GM23338 (cell line): ENCODE results near the gene ZBTB7C. TPM values are rescaled to one million over a fixed set of nuclear protein-coding genes. Genes with fewer than 3 reads are reported as not detected.

Experiments used
- ATAC-seq: fragments of 200-7000 bp; cut with Tn5 transposase; 3 replicates; pipeline ENCODE4 v1.9.1; 2020
- DNase-seq: peaks from one replicate; pipeline ENCODE4 v3.0.0-alpha.2; 2015; ENCODE audit warnings: low spot score
- H2AFZ ChIP-seq: fragments of 200-600 bp; sonication (generic); 2 replicates; pipeline ENCODE4 v1.8.0; 2016; ENCODE audit warnings: antibody characterized with exemption, mild to moderate bottlenecking, moderate library complexity
- H3F3A ChIP-seq: fragments of 200-600 bp; sonication (generic); replicated peaks from 2 replicates; pipeline ENCODE4 v1.8.0; 2017; ENCODE audit warnings: antibody characterized with exemption, mixed run types, low read depth
- H3K27ac ChIP-seq: fragments of 200-600 bp; sonication (generic); 2 replicates; pipeline ENCODE4 v1.6.1; 2016; ENCODE audit warnings: low read depth
- H3K27me3 ChIP-seq: fragments of 200-600 bp; sonication (generic); 2 replicates; pipeline ENCODE4 v1.8.0; 2016; ENCODE audit warnings: mild to moderate bottlenecking, mixed run types, moderate library complexity; ENCODE audit not compliant: insufficient read depth
- H3K36me3 ChIP-seq: fragments of 200-600 bp; sonication (generic); 2 replicates; pipeline ENCODE4 v1.8.0; 2016; ENCODE audit warnings: mild to moderate bottlenecking; ENCODE audit not compliant: insufficient read depth
- H3K4me1 ChIP-seq: fragments of 200-600 bp; sonication (generic); 2 replicates; pipeline ENCODE4 v1.8.0; 2016; ENCODE audit warnings: mild to moderate bottlenecking, moderate library complexity; ENCODE audit not compliant: insufficient read depth
- H3K4me2 ChIP-seq: fragments of 200-600 bp; sonication (generic); 2 replicates; pipeline ENCODE4 v1.7.1; 2017; ENCODE audit warnings: mixed run types
- H3K4me3 ChIP-seq: fragments of 200-600 bp; sonication (generic); 2 replicates; pipeline ENCODE4 v1.6.1; 2016; ENCODE audit warnings: mixed run types
- H3K79me2 ChIP-seq: fragments of 200-600 bp; sonication (generic); replicated peaks from 2 replicates; pipeline ENCODE4 v1.8.0; 2017; ENCODE audit warnings: mild to moderate bottlenecking; ENCODE audit not compliant: insufficient read depth
- H3K9me2 ChIP-seq: fragments of 200-600 bp; sonication (generic); 2 replicates; pipeline ENCODE4 v1.8.0; 2017; ENCODE audit not compliant: insufficient read depth
- H4K20me1 ChIP-seq: fragments of 200-600 bp; sonication (generic); replicated peaks from 2 replicates; pipeline ENCODE4 v1.8.0; 2017; ENCODE audit warnings: mild to moderate bottlenecking; ENCODE audit not compliant: insufficient read depth
- H3K27ac Mint-ChIP-seq: 2 replicates; pipeline ENCODE4 v1.8.0; 2020; ENCODE audit warnings: inconsistent platforms, mild to moderate bottlenecking, moderate library complexity, mixed read lengths
- H3K27me3 Mint-ChIP-seq: 3 replicates; pipeline ENCODE4 v1.8.0; 2022; ENCODE audit warnings: low read depth, mild to moderate bottlenecking, moderate library complexity, mixed read lengths, inconsistent platforms; ENCODE audit not compliant: insufficient read depth, poor library complexity
- H3K36me3 Mint-ChIP-seq: 3 replicates; pipeline ENCODE4 v1.8.0; 2021; ENCODE audit warnings: low read depth, mild to moderate bottlenecking, inconsistent platforms, moderate library complexity, mixed read lengths
- H3K4me1 Mint-ChIP-seq: 3 replicates; pipeline ENCODE4 v1.8.0; 2020; ENCODE audit warnings: mild to moderate bottlenecking, inconsistent platforms, mixed read lengths
- H3K4me3 Mint-ChIP-seq: 3 replicates; pipeline ENCODE4 v1.8.0; 2021; ENCODE audit warnings: moderate library complexity, mild to moderate bottlenecking, inconsistent platforms, mixed read lengths
- H3K9me3 Mint-ChIP-seq: 3 replicates; pipeline ENCODE4 v1.8.0; 2020; ENCODE audit warnings: moderate library complexity, mild to moderate bottlenecking, inconsistent platforms, mixed read lengths
- STAT1 ChIP-seq: IDR thresholded peaks from one replicate; pipeline ENCODE4 v1.6.1; 2016; ENCODE audit warnings: antibody characterized with exemption; ENCODE audit not compliant: unreplicated experiment
- ZNF114 ChIP-seq: fragments of 250-450 bp; sonication (Bioruptor Pico); IDR thresholded peaks from 2 replicates; pipeline ENCODE4 v1.5.0; 2020; ENCODE audit warnings: mild to moderate bottlenecking, moderate library complexity
- polyA plus RNA-seq: library from polyadenylated mRNA; unstranded; fragments of >200 nt; fragmentation: Nextera tagmentation; extraction: Ambion mirVana; gene quantifications from 2 replicates; pipeline ENCODE4 v1.2.1, GENCODE V29; 2016
- total RNA-seq: library from RNA; depleted of rRNA; stranded (reverse); fragments of >200 nt; shearing (Covaris generic); gene quantifications from 2 replicates; pipeline ENCODE4 v1.2.3, GENCODE V29; 2014
- TF ChIP-seq, protein P1 (sequence below): IDR thresholded peaks from one replicate; pipeline ENCODE4 v1.6.1; 2018; ENCODE audit warnings: antibody characterized with exemption; ENCODE audit not compliant: unreplicated experiment
- TF ChIP-seq, protein P2 (sequence below): fragments of 250-450 bp; sonication (Bioruptor Pico); IDR thresholded peaks from 2 replicates; pipeline ENCODE4 v1.5.0; 2020; ENCODE audit warnings: mild to moderate bottlenecking, moderate library complexity
- TF ChIP-seq, protein P3 (sequence below): IDR thresholded peaks from 2 replicates; pipeline ENCODE4 v1.6.1; 2016; ENCODE audit warnings: antibody characterized with exemption

ZBTB7C gene
- total and polyA plus RNA-seq, 2 experiments from 2014 or later: 0.03 to 0.14 TPM

DNA sequence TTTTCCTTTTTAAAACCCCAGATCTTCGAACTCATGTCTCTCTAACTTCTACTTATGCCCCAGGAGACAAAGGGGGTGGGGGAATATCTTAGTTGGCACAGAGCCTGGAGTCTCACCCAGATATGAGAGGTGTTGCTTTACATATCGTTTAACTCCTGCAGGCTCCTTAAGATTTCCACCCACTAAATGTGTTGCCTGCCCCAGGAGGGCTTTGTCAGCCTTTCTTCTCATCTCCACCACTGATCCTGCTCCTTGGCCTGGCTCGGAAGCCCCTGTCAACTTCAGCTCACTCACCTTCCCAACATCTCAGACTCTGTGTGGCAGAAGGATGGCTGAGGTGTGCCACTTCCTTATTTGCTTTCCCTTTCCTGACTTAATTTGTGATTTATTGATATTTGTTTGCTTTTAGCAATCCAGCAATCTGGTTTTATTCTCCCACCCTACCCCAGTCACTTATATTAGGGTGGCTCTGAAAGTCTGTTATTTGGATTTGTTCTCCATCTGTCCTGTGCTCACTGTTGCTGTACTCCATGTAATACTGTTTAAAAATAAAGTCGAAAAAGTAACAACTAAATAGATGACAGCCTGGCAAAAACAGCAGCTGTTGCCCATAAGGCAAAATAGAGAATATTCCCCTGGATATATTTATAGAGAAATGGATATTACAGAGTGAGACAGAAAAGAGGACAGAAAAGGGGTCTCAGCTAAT is 200.6 kb downstream of the ZBTB7C start:
- no peaks in the 10 kb centered on the region for H3K9me2 ChIP-seq
- Mint-ChIP-seq H3K4me3 (no peak overlapping the region), H3K27ac (no peak overlapping the region), H3K27me3 (peaks cover 4% of the 10 kb centered on the region), H3K4me1 (peaks cover 4% of the 10 kb centered on the region; the same call in 2 of the 3 replicates), H3K36me3 (peaks cover 5% of the 10 kb centered on the region), H3K9me3 (peaks cover 10% of the 10 kb centered on the region)
- no peak for TF ChIP-seq ZNF114
- TF ChIP-seq, protein P1, sequence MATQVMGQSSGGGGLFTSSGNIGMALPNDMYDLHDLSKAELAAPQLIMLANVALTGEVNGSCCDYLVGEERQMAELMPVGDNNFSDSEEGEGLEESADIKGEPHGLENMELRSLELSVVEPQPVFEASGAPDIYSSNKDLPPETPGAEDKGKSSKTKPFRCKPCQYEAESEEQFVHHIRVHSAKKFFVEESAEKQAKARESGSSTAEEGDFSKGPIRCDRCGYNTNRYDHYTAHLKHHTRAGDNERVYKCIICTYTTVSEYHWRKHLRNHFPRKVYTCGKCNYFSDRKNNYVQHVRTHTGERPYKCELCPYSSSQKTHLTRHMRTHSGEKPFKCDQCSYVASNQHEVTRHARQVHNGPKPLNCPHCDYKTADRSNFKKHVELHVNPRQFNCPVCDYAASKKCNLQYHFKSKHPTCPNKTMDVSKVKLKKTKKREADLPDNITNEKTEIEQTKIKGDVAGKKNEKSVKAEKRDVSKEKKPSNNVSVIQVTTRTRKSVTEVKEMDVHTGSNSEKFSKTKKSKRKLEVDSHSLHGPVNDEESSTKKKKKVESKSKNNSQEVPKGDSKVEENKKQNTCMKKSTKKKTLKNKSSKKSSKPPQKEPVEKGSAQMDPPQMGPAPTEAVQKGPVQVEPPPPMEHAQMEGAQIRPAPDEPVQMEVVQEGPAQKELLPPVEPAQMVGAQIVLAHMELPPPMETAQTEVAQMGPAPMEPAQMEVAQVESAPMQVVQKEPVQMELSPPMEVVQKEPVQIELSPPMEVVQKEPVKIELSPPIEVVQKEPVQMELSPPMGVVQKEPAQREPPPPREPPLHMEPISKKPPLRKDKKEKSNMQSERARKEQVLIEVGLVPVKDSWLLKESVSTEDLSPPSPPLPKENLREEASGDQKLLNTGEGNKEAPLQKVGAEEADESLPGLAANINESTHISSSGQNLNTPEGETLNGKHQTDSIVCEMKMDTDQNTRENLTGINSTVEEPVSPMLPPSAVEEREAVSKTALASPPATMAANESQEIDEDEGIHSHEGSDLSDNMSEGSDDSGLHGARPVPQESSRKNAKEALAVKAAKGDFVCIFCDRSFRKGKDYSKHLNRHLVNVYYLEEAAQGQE: no peak
- TF ChIP-seq, protein P2, sequence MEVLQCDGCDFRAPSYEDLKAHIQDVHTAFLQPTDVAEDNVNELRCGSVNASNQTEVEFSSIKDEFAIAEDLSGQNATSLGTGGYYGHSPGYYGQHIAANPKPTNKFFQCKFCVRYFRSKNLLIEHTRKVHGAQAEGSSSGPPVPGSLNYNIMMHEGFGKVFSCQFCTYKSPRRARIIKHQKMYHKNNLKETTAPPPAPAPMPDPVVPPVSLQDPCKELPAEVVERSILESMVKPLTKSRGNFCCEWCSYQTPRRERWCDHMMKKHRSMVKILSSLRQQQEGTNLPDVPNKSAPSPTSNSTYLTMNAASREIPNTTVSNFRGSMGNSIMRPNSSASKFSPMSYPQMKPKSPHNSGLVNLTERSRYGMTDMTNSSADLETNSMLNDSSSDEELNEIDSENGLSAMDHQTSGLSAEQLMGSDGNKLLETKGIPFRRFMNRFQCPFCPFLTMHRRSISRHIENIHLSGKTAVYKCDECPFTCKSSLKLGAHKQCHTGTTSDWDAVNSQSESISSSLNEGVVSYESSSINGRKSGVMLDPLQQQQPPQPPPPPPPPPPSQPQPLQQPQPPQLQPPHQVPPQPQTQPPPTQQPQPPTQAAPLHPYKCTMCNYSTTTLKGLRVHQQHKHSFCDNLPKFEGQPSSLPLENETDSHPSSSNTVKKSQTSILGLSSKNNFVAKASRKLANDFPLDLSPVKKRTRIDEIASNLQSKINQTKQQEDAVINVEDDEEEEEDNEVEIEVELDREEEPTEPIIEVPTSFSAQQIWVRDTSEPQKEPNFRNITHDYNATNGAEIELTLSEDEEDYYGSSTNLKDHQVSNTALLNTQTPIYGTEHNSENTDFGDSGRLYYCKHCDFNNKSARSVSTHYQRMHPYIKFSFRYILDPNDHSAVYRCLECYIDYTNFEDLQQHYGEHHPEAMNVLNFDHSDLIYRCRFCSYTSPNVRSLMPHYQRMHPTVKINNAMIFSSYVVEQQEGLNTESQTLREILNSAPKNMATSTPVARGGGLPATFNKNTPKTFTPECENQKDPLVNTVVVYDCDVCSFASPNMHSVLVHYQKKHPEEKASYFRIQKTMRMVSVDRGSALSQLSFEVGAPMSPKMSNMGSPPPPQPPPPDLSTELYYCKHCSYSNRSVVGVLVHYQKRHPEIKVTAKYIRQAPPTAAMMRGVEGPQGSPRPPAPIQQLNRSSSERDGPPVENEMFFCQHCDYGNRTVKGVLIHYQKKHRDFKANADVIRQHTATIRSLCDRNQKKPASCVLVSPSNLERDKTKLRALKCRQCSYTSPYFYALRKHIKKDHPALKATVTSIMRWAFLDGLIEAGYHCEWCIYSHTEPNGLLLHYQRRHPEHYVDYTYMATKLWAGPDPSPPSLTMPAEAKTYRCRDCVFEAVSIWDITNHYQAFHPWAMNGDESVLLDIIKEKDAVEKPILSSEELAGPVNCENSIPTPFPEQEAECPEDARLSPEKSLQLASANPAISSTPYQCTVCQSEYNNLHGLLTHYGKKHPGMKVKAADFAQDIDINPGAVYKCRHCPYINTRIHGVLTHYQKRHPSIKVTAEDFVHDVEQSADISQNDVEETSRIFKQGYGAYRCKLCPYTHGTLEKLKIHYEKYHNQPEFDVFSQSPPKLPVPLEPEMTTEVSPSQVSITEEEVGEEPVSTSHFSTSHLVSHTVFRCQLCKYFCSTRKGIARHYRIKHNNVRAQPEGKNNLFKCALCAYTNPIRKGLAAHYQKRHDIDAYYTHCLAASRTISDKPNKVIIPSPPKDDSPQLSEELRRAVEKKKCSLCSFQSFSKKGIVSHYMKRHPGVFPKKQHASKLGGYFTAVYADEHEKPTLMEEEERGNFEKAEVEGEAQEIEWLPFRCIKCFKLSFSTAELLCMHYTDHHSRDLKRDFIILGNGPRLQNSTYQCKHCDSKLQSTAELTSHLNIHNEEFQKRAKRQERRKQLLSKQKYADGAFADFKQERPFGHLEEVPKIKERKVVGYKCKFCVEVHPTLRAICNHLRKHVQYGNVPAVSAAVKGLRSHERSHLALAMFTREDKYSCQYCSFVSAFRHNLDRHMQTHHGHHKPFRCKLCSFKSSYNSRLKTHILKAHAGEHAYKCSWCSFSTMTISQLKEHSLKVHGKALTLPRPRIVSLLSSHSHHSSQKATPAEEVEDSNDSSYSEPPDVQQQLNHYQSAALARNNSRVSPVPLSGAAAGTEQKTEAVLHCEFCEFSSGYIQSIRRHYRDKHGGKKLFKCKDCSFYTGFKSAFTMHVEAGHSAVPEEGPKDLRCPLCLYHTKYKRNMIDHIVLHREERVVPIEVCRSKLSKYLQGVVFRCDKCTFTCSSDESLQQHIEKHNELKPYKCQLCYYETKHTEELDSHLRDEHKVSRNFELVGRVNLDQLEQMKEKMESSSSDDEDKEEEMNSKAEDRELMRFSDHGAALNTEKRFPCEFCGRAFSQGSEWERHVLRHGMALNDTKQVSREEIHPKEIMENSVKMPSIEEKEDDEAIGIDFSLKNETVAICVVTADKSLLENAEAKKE (CRISPR knock-in tag): no peak
- TF ChIP-seq STAT1: no peak
- TF ChIP-seq, protein P3, sequence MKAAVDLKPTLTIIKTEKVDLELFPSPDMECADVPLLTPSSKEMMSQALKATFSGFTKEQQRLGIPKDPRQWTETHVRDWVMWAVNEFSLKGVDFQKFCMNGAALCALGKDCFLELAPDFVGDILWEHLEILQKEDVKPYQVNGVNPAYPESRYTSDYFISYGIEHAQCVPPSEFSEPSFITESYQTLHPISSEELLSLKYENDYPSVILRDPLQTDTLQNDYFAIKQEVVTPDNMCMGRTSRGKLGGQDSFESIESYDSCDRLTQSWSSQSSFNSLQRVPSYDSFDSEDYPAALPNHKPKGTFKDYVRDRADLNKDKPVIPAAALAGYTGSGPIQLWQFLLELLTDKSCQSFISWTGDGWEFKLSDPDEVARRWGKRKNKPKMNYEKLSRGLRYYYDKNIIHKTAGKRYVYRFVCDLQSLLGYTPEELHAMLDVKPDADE: no peak
- H3F3A ChIP-seq: no peaks in the 10 kb centered on the region
- no peaks in the 10 kb centered on the region for H3K79me2 ChIP-seq
- no peak for ATAC-seq
- no peak for DNase-seq
- no peaks in the 10 kb centered on the region for H3K27me3 ChIP-seq
- no peak overlapping the region for H2AFZ ChIP-seq
- no peak overlapping the region for H3K4me3 ChIP-seq
- H3K36me3 ChIP-seq: 0 out of 2 replicates have a peak, but pooled peaks cover 4% of the 10 kb centered on the region
- H4K20me1 ChIP-seq: no peaks in the 10 kb centered on the region
- H3K27ac ChIP-seq: no peak overlapping the region
- no peak overlapping the region for H3K4me2 ChIP-seq
- H3K4me1 ChIP-seq: no peaks in the 10 kb centered on the region
